A673 (cell line): Measurements from ENCODE around the gene RSRC1.

Experiments
- CTCF ChIP-seq: fragments of 300-800, 200-600 bp; sonication (generic); conservative IDR thresholded peaks from 2 replicates; pipeline ENCODE4 v1.5.1; 2017; ENCODE audit warnings: low read depth, mild to moderate bottlenecking, antibody characterized with exemption, low read length, moderate library complexity, mixed read lengths
- EZH2 ChIP-seq: fragments of 200-600 bp; sonication (generic); IDR thresholded peaks from 2 replicates; pipeline ENCODE4 v1.6.1; 2017; ENCODE audit warnings: borderline replicate concordance, low read depth, mild to moderate bottlenecking, mixed read lengths, antibody characterized with exemption, low read length; ENCODE audit not compliant: poor library complexity, severe bottlenecking

GRCh38 chr3:158258619-158259018, 148.7 kb downstream of the RSRC1 start:
- TF ChIP-seq CTCF = no peak
- TF ChIP-seq EZH2 = no peak
